Posterior vena cava (tissue), 2 donors: ENCODE data around the gene REM2. TPM values are rescaled to one million over a fixed set of nuclear protein-coding genes. Genes with fewer than 3 reads are reported as not detected.

Source experiments
- DNase-seq: peaks from one replicate; pipeline ENCODE4 v3.0.0-alpha.2; 2020; ENCODE audit warnings: low spot score
- intact Hi-C, 2 donors: fragments of 100-400 bp; cut with DNase I; formaldehyde crosslinking; loops; one replicate each; pipeline versions ENCODE4 v1.14.1 to v1.14.2; 2022 to 2023
- long read RNA-seq, 2 donors: library from polyadenylated mRNA; unstranded; transcript quantifications; one replicate each; pipeline ENCODE4 v2.0.0, GENCODE V29; 2020 to 2021
- total RNA-seq, 2 donors: library from RNA; stranded (reverse); fragmentation: NEBNext Ultra II Directional; extraction: Animal tissue kit (Norgen Biotek cat#: 25700); gene quantifications; one replicate each; pipeline ENCODE4 v1.2.1, GENCODE V29; 2021
- donor health status: DM: yes; HTN: yes; CAD: no.
- donor health status: DM: yes; HTN: yes; CAD: no.

Gene REM2
- total RNA-seq, result under 1 TPM; 0.23 to 0.43 TPM
- long read RNA-seq, donor 1, result 0 reads
- long read RNA-seq, donor 2, result 0 reads

GRCh38 chr14:22883173-22883976 lies at the start of gene REM2:
REM2 (plus strand) TSS chr14:22883222; CDS start chr14:22883288, 66 bp downstream.
- DNase-seq, result no peak
- intact Hi-C loops, result no loop called here

DNA sequence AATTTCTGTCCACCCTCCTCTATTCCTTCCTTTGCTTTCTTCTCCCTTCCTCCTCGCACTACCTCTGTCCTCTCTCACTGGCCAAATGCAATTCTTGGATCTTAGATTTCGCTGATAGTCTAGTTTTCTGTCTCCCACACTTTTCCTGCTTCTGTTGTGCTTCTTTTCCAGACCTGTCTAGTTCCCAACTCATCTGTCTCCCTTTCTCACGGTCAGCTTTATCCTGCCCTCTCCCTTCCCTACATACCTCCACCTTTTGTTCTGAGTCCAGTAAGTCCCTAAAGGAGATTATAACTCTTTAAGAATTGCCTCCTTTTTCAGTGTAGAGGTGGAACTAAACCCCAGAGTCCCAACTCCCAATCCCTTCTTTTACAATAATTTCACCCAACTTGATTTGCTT lies 47.5 kb upstream of the REM2 start:
- DNase-seq, result no peak
- intact Hi-C loops, result no loop called here

DNA sequence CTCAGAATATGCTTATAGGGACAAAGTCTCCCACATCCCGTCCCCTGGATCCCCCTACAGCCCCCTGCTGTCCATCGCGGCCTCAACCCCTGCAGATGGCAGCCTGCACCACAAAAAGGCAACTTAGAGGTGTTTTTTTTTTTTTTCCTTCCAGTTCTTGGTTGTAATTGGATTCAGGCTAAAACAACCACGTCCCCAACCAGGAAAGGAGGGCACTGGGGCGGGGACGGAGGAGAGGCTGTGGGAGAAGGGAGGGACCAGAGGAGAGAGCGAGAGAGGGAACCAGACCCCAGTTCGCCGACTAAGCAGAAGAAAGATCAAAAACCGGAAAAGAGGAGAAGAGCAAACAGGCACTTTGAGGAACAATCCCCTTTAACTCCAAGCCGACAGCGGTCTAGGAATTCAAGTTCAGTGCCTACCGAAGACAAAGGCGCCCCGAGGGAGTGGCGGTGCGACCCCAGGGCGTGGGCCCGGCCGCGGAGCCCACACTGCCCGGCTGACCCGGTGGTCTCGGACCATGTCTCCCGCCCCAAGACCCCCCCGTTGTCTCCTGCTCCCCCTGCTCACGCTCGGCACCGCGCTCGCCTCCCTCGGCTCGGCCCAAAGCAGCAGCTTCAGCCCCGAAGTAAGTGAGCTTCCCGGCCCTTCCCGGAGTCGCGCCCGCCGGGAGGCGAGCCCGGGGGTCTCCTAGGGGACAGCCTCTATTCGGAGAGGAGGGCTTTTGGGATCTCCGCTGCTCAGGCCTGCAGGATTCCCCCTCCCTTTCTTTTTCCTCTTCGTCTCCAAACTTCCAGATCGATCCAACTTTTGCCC lies 46.5 kb upstream of the REM2 start, which contains the start of gene MMP14:
Gene MMP14, plus strand, starts transcription at position 285 of the 813 bp plus-strand sequence. Its CDS starts 233 bp downstream, at position 518.
- intact Hi-C loops, result loop anchor here in 1 of 2 donors (2.0 kb wide), 1 partner anchor 14 kb away; no protein-coding TSS in a partner anchor
- DNase-seq, result peak; percentile 91

DNA sequence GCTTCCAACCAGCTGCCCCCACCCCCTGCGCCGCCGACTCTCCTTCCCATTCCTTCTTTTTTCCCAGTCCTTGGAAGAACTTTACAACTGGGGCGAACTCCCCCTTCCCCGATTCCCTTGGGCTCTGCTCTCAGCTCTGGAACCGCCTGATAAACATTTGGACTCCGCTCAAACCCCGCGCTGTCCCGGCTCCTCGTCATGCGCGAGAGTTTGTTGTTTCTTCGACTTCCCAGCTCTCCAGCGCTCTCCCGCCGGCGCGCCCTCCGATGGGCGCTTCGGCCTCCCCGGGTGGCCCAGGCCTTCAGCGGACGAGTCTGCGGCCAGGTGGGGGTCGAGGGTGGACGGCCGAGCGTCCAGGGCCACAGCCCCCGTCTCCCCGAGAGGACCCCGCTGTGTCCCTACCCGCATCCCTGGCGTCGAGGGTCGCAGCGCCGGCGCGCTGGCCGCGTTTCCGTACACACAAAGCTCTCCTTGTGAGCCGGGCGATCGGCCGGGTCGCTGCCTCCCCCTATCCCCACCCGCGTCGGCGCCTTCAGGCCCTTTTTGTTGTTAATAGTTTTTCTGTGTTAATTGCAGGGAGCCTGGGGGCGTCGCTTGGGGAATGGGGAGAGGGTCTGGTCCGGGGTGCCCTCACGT lies 45.8 kb upstream of the REM2 start:
- intact Hi-C loops, result loop anchor here in 1 of 2 donors (2.0 kb wide), 1 partner anchor 14 kb away; no protein-coding TSS in a partner anchor
- peak; percentile 93 for DNase-seq

DNA sequence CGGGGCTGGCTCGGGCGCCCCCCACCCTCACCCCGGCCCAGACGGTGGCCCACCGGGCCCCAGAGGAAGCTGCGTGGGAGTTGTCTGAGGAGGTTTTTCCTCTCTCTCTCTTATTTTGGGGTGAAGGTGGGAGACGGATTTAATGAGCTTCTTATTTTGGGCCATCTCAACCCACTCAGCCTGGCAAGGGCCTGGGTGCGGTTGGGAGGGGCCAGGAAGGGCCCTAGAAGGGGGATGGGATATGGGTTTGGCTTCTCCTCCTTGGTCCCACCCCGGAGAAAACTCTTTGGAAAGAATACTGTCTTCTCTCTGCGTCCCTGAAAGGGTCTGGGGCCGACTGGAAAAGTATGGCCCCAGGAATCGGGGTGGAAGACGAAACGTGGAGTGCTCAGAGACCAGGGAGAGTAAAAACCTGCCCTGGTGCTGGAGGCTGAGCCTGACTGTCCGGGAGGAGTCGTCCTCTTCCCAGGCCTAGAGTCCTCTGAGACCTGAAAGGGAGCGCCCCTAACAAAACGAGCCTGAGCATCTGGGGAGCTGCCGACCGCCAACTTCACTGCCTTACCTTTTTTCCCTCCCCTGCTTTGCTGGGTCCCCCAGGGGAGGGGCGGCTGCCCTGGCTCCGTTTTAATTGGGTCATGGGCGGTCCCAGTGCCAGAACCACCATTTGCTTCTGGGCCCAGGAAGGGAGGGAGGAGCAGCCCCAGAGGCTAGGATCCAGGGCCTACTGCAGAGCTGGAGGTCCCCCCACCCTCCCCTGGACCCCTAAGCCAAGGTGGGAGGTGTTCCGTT lies 45.1 kb upstream of the REM2 start:
- intact Hi-C loops, result loop anchor here in 1 of 2 donors (2.0 kb wide), 1 partner anchor 13 kb away; no protein-coding TSS in a partner anchor
- DNase-seq, result peak; percentile 89

- peak; percentile 78 for DNase-seq
- intact Hi-C loops, result no loop called here
Measured at GRCh38 chr14:22838631-22839041, 44.4 kb upstream of the REM2 start.

DNA sequence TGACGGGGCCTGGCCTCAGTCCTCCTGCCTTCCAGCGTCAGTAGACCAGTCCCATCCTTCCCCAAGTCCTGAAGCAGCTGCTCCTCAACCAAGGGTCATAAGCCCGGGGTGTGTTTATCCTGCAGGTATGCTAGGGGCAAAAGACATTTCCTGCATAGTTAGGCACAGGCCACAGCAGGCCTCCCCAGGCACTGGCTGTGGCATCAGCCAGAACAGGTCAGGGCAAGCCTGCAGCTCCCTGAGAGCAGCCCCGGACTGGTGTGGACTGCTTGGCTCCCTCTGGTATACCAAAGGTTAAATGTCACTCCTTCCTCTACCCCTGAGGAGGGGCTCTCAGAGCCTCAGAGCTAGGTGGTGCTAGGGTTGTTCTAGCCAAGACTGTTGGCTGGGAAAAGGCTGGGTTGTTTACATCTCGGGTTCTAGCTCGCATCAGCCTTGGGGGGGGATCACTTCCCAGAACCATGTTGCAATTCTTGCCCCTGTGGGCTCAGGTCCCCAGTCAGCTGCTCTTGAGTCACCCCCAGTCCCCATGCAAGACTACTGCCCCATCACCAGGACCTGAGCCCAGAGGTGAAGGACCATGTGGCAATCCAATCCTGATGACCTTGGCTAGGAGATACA lies 43.8 kb upstream of the REM2 start:
- intact Hi-C loops, result no loop called here
- DNase-seq, result peak; percentile 78

- intact Hi-C loops, result loop anchor here in 1 of 2 donors (10.0 kb wide), 1 partner anchor 277 kb away; no protein-coding TSS in a partner anchor
- DNase-seq, result peak; percentile 51
Measured at GRCh38 chr14:22841311-22841710, 41.7 kb upstream of the REM2 start.

- peak; percentile 71 for DNase-seq
- intact Hi-C loops, result loop anchor here in 1 of 2 donors (10.0 kb wide), 1 partner anchor 277 kb away; no protein-coding TSS in a partner anchor
Measured at GRCh38 chr14:22841769-22842168, 41.3 kb upstream of the REM2 start.

DNA sequence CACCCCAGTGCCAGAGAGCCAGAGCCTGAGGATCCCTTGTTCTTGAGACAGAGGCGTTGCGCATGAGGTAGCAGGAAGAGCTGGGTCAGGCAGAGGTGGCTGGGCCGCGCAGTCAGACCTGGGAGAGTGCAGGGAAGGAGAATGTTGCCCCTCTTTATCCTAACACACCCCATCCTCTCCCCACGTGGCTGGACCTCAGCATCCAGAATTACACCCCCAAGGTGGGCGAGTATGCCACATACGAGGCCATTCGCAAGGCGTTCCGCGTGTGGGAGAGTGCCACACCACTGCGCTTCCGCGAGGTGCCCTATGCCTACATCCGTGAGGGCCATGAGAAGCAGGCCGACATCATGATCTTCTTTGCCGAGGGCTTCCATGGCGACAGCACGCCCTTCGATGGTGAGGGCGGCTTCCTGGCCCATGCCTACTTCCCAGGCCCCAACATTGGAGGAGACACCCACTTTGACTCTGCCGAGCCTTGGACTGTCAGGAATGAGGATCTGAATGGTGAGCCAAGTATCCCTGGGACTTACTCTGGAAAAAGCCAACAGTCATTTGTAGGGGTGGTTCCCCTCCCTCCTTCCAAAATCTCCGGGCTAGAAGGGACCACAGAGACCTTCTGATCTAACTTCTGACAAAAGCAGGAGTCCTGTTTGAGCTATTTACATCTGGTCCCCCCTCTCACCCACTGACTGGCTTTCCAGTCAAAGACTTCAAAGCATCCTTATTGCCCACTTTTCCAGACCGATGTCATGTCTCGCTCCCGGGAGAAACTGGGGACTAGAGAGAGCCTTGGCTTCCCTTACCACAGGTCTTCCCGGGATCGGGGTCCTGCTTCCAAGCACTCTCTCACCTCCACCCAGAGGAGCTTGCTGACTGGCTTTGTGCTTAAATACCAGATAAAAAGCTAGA lies 40.6 kb upstream of the REM2 start:
- intact Hi-C loops, result loop anchor here in 1 of 2 donors (10.0 kb wide), 1 partner anchor 278 kb away; no protein-coding TSS in a partner anchor
- peak; percentile 60 for DNase-seq

- intact Hi-C loops, result loop anchor here in 1 of 2 donors (10.0 kb wide), 1 partner anchor 279 kb away; no protein-coding TSS in a partner anchor
- peak; percentile 38 for DNase-seq
Measured at GRCh38 chr14:22843123-22843925, 39.7 kb upstream of the REM2 start.

DNA sequence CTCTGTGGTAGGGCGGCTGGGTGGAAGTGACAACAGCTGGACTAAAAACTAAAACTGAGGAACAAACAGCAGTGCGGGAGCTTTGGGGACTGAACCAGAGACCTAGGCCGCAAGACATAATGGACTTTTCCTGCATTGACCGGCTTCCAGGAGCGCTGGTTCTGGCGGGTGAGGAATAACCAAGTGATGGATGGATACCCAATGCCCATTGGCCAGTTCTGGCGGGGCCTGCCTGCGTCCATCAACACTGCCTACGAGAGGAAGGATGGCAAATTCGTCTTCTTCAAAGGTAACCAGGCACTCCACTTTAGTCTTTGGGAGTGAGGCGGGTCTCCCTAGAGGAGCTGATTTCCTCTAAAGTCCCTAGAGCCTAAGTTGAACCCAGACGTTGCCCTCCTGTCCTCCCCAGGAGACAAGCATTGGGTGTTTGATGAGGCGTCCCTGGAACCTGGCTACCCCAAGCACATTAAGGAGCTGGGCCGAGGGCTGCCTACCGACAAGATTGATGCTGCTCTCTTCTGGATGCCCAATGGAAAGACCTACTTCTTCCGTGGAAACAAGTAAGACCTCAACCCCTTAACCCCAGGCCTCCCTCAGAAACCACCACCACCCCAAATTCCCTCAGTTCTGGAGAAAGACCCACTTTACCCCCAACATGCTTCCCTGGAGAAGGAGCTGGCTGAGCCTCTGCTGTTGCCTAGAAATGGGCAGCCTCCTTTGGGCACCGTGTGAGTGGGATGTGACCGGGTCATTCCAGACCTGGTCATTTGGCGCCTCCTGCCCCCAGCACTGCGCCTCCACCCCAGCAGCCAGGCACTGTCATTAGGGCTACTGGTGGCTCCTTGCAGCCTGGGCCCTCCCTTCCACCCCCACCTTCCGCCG lies 38.6 kb upstream of the REM2 start:
- intact Hi-C loops, result loop anchor here in 1 of 2 donors (10.0 kb wide), 1 partner anchor 280 kb away; no protein-coding TSS in a partner anchor
- DNase-seq, result peak; percentile 70

- intact Hi-C loops, result loop anchor here in 1 of 2 donors (10.0 kb wide), 1 partner anchor 280 kb away; no protein-coding TSS in a partner anchor
- peak; percentile 62 for DNase-seq
Measured at GRCh38 chr14:22845103-22845394, 38.0 kb upstream of the REM2 start.

DNA sequence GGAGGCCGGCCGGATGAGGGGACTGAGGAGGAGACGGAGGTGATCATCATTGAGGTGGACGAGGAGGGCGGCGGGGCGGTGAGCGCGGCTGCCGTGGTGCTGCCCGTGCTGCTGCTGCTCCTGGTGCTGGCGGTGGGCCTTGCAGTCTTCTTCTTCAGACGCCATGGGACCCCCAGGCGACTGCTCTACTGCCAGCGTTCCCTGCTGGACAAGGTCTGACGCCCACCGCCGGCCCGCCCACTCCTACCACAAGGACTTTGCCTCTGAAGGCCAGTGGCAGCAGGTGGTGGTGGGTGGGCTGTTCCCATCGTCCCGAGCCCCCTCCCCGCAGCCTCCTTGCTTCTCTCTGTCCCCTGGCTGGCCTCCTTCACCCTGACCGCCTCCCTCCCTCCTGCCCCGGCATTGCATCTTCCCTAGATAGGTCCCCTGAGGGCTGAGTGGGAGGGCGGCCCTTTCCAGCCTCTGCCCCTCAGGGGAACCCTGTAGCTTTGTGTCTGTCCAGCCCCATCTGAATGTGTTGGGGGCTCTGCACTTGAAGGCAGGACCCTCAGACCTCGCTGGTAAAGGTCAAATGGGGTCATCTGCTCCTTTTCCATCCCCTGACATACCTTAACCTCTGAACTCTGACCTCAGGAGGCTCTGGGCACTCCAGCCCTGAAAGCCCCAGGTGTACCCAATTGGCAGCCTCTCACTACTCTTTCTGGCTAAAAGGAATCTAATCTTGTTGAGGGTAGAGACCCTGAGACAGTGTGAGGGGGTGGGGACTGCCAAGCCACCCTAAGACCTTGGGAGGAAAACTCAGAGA lies 37.0 kb upstream of the REM2 start:
- DNase-seq, result peak; percentile 76
- intact Hi-C loops, result loop anchor here in 1 of 2 donors (10.0 kb wide), 1 partner anchor 281 kb away; no protein-coding TSS in a partner anchor
